Peyer's patch (tissue), 4 donors: ENCODE data around the gene MKS1. TPM values are rescaled to one million over a fixed set of nuclear protein-coding genes. Genes with fewer than 3 reads are reported as not detected.

Source experiments
- DNase-seq, 3 donors: peaks; one replicate each; pipeline ENCODE4 v3.0.0-alpha.2; 2017 to 2019
- H3K27ac ChIP-seq, 4 donors: fragments of 200-600 bp; sonication (generic); one replicate each; pipeline ENCODE4 v1.5.1; 2016 to 2019
- H3K27me3 ChIP-seq, 2 donors: fragments of 200-600 bp; sonication (generic); one replicate each; pipeline ENCODE4 v1.5.1; 2019
- H3K36me3 ChIP-seq, 3 donors: fragments of 200-600 bp; sonication (generic); one replicate each; pipeline ENCODE4 v1.5.1; 2016 to 2019
- H3K4me1 ChIP-seq, 4 donors: fragments of 200-600 bp; sonication (generic); one replicate each; pipeline ENCODE4 v1.5.1; 2016 to 2019
- H3K4me3 ChIP-seq, 4 donors: fragments of 200-600 bp; sonication (generic); 1 replicate in 3 of 4; 2 replicates in 1 of 4; pipeline ENCODE4 v1.5.1; 2016 to 2019; ENCODE audit warnings: mild to moderate bottlenecking in 1 of 4
- H3K9me3 ChIP-seq, 4 donors: fragments of 200-600 bp; sonication (generic); one replicate each; pipeline ENCODE4 v1.5.1; 2016 to 2019; ENCODE audit warnings: mild to moderate bottlenecking in 1 of 4
- CTCF ChIP-seq, 6 experiments: fragments of 450-650 bp in 4 of 6; fragments of 200-600 bp in 2 of 6; sonication (generic) in 1 of 6; IDR thresholded peaks; one replicate each; pipeline ENCODE4 v1.5.1; 2017 to 2019; ENCODE audit warnings: antibody characterized with exemption in 6 of 6, mild to moderate bottlenecking in 3 of 6, moderate library complexity in 1 of 6
- POLR2A ChIP-seq, 2 donors: fragments of 450-650 bp; IDR thresholded peaks; one replicate each; pipeline ENCODE4 v1.5.1; 2017; ENCODE audit warnings: antibody characterized with exemption in 2 of 2, mild to moderate bottlenecking in 2 of 2, moderate library complexity in 2 of 2
- total RNA-seq, 4 donors: library from RNA; depleted of rRNA; stranded (reverse); fragments of >200 nt; gene quantifications; one replicate each; pipeline ENCODE4 v1.1.0, GENCODE V29; 2016

Gene MKS1
- 10 to 100 TPM in 3 of 4 donors, 1 to 10 TPM in 1; 6.7 to 20.9 (median 14.8) TPM for total RNA-seq

DNA sequence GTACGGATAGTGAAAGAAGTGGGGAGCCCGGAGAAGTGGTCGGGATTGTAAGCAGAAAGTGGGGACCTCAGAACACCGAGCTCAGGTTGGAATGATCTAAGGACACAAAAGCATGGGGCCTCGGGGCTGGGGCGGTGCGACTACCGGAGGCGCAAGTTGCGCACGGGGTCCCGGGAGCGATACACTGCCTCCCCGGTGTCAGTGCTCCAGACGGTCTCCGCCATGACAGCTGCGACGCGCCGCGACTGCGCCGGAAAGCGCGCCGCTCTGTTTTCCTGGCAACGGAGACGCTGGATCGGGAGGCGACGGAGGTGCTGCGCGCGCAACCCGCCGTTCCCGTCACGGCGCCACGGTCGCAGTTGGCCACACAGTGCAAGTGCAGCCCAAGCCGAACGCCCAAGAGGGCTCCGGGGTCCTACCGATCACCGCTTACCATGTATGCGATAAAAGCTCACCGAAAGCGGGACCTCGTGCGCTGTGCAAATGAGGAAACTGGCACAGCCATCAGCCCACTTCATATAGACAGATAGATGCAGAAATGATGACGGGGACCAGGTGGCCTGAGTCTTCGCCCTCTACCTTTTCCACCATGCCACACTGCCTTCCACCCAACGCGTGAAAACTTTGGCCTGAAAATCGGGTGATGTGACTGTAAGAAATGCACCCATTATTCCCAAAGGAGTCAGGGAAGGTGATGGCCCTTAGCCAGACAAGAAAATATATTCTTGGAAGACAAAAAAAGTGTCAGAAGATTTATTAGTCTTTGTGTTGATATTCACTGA lies at the start of gene MKS1:
Gene MKS1 (minus strand): TSS at position 249 of the 782 bp plus-strand sequence. CDS start 25 bp downstream, at position 224.
- Histone ChIP-seq H3K9me3 (no peaks in the 10 kb centered on the region), H3K27ac (peak within 1 kb of the TSS; percentile 67 to 82 (median 77)), H3K4me3 (peak within 1 kb of the TSS; percentile 58 to 95 (median 75)), H3K27me3 (no peaks in the 10 kb centered on the region), H3K4me1 (peaks cover 0 to 6% (median 2%) of the 10 kb centered on the region in 4 donors), H3K36me3 (peaks cover 0 to 5% (median 0%) of the 10 kb centered on the region in 3 donors)
- TF ChIP-seq CTCF (IDR thresholded peaks at IDR 0.05) = peak; percentile 71 to 87 (median 77)
- TF ChIP-seq POLR2A (IDR thresholded peaks at IDR 0.05) = peak in 1 of 2 donors; percentile 62
- DNase-seq = peak; percentile 93 to 98 (median 97)

GRCh38 chr17:58268326-58268725 lies 49.3 kb upstream of the MKS1 start:
- H3K27ac ChIP-seq = no peak overlapping the region
- no peaks in the 10 kb centered on the region for H3K27me3 ChIP-seq
- H3K9me3 ChIP-seq = no peaks in the 10 kb centered on the region
- TF ChIP-seq POLR2A (IDR thresholded peaks at IDR 0.05) (no peak), CTCF (IDR thresholded peaks at IDR 0.05) (no peak)
- H3K4me3 ChIP-seq = no peak overlapping the region
- peak in 1 of 3 donors; percentile 6 for DNase-seq
- H3K36me3 ChIP-seq = no peaks in the 10 kb centered on the region
- no peaks in the 10 kb centered on the region for H3K4me1 ChIP-seq

- no peaks in the 10 kb centered on the region for H3K4me1 ChIP-seq
- H3K36me3 ChIP-seq = no peaks in the 10 kb centered on the region
- TF ChIP-seq CTCF (IDR thresholded peaks at IDR 0.05) = no peak
- no peak for TF ChIP-seq POLR2A (IDR thresholded peaks at IDR 0.05)
- no peak overlapping the region for H3K4me3 ChIP-seq
- H3K27me3 ChIP-seq = no peaks in the 10 kb centered on the region
- H3K9me3 ChIP-seq = no peaks in the 10 kb centered on the region
- no peak overlapping the region for H3K27ac ChIP-seq
- DNase-seq = no peak
Measured at GRCh38 chr17:58267347-58268324, 48.6 kb upstream of the MKS1 start.

- H3K36me3 ChIP-seq = no peaks in the 10 kb centered on the region
- no peak overlapping the region for H3K4me3 ChIP-seq
- H3K4me1 ChIP-seq = no peaks in the 10 kb centered on the region
- TF ChIP-seq POLR2A (IDR thresholded peaks at IDR 0.05) (no peak), CTCF (IDR thresholded peaks at IDR 0.05) (no peak)
- no peak for DNase-seq
- no peaks in the 10 kb centered on the region for H3K27me3 ChIP-seq
- H3K9me3 ChIP-seq = no peaks in the 10 kb centered on the region
- no peak overlapping the region for H3K27ac ChIP-seq
Measured at GRCh38 chr17:58265902-58266875, 47.1 kb upstream of the MKS1 start.

DNA sequence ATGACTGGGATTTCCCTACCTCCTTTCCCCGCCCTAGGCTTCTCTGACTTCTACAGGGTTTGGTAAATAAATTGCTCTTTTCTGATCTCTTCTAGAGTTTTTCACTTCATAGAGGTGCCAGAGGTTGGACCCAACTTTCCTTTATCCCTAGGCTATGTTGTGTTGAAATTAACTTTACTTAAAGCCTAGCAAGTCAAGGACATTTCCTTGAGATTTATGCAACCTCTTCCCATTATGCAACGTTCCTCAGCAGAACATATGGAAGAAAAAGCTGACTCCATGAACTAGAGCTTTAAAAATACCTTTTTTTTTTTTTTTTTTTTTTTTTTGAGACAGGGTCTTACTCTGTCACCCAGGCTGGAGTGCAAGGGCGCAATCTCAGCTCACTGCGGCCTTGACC lies 46.2 kb upstream of the MKS1 start:
- no peaks in the 10 kb centered on the region for H3K27me3 ChIP-seq
- H3K4me3 ChIP-seq = no peak overlapping the region
- no peak for DNase-seq
- no peak for TF ChIP-seq CTCF (IDR thresholded peaks at IDR 0.05)
- no peak for TF ChIP-seq POLR2A (IDR thresholded peaks at IDR 0.05)
- H3K4me1 ChIP-seq = no peaks in the 10 kb centered on the region
- no peaks in the 10 kb centered on the region for H3K9me3 ChIP-seq
- no peaks in the 10 kb centered on the region for H3K36me3 ChIP-seq
- no peak overlapping the region for H3K27ac ChIP-seq
